LNCAP (cell line): ENCODE results near the gene PANX3.

Experiments used
- TF ChIP-seq, protein P1 (sequence below): fragments of 450-650 bp; IDR thresholded peaks from 2 replicates; pipeline ENCODE4 v1.5.1; 2017; ENCODE audit warnings: mild to moderate bottlenecking

Gene PANX3

DNA sequence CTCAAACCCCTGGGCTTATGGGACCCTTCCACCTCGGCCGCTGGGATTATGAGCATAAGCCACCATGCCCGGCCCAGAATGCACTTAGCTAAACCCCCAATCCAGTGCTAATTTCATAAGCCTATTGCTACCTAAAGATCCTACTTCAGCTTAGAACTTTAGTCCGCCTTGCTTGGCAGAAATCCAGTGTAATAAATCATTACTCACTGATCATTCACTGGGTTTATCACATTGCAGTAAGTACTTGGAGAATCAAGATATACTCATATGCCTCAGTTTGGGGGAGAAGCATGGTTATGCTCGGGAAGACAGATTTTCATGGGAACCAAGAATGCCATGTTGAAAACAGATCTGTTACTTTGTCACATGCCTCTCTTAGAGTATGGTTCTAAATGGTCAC is 7.6 kb downstream of the PANX3 start:
- TF ChIP-seq, protein P1, sequence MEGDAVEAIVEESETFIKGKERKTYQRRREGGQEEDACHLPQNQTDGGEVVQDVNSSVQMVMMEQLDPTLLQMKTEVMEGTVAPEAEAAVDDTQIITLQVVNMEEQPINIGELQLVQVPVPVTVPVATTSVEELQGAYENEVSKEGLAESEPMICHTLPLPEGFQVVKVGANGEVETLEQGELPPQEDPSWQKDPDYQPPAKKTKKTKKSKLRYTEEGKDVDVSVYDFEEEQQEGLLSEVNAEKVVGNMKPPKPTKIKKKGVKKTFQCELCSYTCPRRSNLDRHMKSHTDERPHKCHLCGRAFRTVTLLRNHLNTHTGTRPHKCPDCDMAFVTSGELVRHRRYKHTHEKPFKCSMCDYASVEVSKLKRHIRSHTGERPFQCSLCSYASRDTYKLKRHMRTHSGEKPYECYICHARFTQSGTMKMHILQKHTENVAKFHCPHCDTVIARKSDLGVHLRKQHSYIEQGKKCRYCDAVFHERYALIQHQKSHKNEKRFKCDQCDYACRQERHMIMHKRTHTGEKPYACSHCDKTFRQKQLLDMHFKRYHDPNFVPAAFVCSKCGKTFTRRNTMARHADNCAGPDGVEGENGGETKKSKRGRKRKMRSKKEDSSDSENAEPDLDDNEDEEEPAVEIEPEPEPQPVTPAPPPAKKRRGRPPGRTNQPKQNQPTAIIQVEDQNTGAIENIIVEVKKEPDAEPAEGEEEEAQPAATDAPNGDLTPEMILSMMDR, result no peak

DNA sequence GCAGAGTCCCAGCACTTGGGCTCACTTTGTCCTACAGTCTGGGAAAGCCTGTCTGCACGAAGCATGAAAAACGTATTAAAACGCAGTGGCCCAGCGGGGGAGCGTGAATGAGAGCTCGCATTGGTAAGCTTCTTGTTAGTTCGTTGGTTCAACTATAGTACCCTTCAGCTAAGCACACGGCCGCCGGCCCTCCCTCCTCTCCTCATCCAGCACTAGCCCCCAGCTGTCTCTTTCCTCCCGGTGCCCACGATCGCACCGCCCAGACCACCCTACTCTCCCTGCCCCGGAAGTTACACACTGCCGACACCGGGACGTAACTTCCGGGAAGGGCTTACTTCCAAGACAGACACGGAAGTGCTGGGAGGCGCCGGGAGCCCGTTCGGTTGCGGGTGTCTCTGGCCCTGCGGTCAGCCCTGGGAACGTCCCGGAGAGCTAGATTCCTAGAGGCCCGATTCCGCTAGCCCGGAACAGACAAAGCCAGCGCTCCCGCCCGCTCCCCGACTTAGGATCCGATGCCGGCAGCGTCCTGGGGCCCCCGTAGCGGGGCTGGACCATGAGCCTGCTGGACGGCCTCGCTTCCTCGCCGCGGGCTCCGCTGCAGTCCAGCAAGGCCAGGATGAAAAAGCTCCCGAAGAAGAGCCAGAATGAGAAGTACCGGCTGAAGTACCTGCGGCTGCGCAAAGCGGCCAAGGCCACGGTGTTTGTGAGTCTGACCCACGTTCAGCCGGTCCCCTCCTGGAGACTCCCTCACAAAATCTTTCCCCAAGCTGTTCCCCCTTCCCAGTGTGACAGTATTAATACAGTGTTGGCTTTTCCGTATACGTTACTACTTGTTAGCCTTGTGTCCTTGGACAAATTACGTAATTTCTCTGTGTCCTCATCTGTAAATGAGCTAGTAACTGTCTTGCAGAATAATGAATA is 11.6 kb downstream of the PANX3 start, which contains the start of gene TBRG1:
Gene TBRG1 (plus strand): TSS at position 334 of the 921 bp plus-strand sequence. CDS start 220 bp downstream, at position 554.
- TF ChIP-seq, protein P1, result no peak

DNA sequence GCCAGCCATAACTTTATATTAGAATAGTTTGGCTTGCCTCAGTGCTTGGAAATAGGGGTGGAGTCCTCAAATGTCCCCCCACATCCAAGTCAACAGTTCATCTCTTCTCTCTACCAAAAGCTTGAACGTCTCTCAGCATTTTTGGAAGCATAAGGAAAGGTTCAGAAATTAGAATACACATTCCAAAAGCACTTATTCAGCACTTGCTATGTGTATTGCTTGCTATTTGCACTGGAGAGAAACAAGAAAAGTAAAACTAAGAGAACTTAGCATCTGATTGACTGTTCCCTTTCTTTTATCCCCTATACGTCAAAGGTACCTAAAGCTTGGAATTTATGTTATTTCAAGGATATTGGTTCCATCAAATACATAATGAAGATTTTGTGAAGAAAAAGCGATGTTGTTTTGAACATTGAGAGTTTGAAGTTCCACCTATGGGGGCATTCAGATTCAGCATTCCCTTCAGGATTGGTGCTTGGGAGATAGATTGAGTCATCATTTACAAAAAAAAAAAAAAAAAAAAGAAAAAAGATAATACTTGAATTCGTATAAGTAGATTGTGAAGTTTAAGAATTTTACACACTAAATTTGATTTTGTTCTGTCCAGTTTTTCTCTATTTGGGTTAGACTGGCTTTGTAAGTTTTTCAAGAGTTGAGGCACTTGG is 12.8 kb downstream of the PANX3 start:
- TF ChIP-seq, protein P1, result no peak

DNA sequence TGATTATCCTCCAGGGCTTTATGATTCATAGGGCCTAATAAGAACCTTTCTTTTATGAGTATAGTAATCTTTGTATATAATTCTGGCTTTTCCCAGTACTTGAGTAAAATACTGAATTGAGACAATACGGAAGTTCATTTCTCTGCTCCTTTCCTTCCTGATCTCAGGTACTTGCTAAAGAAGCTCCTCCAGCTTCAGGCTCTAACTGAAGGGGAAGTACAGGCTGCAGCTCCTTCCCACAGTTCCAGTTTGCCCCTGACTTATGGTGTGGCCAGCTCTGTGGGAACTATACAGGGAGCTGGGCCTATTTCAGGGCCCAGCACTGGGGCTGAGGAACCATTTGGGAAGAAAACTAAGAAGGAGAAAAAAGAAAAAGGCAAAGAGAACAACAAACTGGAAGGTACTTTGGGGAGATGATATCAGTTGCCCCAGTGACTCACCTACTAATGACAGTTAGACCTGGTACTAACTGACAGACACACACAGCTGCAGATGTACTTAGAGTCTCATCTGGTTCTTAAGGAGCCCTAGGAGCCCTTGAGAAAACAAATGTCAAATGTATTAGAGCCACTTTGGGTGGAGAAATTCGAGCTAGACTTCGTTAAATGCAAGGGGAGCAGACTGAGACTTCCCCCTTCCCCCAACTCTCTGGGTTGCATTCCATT is 14.4 kb downstream of the PANX3 start:
- TF ChIP-seq, protein P1, result no peak

DNA sequence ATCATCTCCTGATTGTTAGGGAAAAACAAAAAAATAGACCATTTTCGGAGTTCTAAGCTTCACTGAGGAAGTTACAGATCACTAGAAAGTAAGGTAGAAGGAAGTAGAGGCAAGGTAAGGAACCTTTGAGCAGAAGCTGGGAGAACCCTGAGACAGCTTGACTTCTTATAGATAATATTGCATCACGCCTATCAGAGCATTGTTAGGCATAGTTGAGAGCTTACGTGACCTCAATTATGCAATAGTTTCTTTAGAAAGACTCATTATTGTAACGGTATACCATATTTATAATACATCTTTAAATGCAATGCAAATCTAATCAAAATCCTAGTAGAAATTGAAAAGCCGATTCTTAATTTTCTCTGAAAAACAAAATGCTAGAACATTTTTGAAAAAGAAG is 16.3 kb downstream of the PANX3 start:
- TF ChIP-seq, protein P1, result no peak

DNA sequence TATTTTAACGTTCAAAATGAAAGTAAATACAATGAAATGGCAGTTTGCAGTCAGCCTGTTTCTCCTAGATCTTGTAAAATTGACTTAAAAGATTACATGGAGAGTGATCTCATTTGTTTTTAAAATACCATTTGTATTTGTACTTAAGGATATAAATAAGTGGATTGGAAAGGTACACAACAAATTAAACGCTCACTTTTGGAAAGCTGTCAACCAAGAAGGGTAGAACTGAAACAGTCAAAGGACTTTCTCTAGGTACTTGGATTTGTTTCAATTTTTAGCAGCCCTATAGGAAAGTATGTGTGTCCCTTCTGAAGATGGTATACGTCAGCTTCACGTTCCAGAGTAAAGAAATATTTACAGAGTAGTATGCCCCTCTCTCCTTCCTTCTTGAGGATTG is 18.7 kb downstream of the PANX3 start:
- TF ChIP-seq, protein P1, result no peak

DNA sequence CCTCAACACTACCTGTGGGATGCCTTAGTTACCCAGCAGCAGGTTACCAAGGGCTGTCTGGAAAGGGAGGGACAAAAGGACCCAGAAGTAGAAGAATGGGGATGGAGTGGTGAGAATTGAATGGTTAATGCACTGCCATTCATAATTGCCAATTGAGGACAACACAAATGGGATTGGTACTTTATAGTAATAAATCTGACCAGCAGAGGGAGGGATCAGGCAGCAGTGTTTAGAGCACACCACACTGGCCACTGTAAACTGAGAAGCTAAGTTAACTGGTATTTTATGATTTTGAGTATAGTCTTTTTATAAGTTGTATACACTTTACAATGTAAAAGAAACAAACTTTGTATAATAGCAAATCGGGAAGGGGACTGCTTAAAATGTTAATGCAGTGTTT is 22.1 kb downstream of the PANX3 start:
- TF ChIP-seq, protein P1, result peak; percentile 61
